Measurements from ENCODE around the gene NR3C1.

NR3C1 gene

GRCh38 chr5:143359869-143360268, 43.6 kb downstream of the NR3C1 start:
- TF ChIP-seq CTCF (IDR thresholded peaks at IDR 0.05; ENCODE audit: low read depth, low read length) = no peak
- no peak for DNase-seq (ENCODE audit: extremely low read depth, low read depth)

- no peak for TF ChIP-seq CTCF (IDR thresholded peaks at IDR 0.05; ENCODE audit: low read depth, low read length)
- no peak for DNase-seq (ENCODE audit: extremely low read depth, low read depth)
Measured at GRCh38 chr5:143356855-143357583, 46.5 kb downstream of the NR3C1 start.

GRCh38 chr5:143355710-143356109, 47.8 kb downstream of the NR3C1 start:
- peak; percentile 69 for DNase-seq (ENCODE audit: extremely low read depth, low read depth)
- no peak for TF ChIP-seq CTCF (IDR thresholded peaks at IDR 0.05; ENCODE audit: low read depth, low read length)

GRCh38 chr5:143354025-143354424, 49.5 kb downstream of the NR3C1 start:
- no peak for TF ChIP-seq CTCF (IDR thresholded peaks at IDR 0.05; ENCODE audit: low read depth, low read length)
- no peak for DNase-seq (ENCODE audit: extremely low read depth, low read depth)

- TF ChIP-seq CTCF (IDR thresholded peaks at IDR 0.05; ENCODE audit: low read depth, low read length) = no peak
- DNase-seq (ENCODE audit: extremely low read depth, low read depth) = no peak
Measured at GRCh38 chr5:143352691-143353090, 50.8 kb downstream of the NR3C1 start.

GRCh38 chr5:143350751-143351602, 52.5 kb downstream of the NR3C1 start:
- TF ChIP-seq CTCF (IDR thresholded peaks at IDR 0.05; ENCODE audit: low read depth, low read length) = no peak
- DNase-seq (ENCODE audit: extremely low read depth, low read depth) = peak; percentile 15

GRCh38 chr5:143350341-143350740, 53.1 kb downstream of the NR3C1 start:
- no peak for DNase-seq (ENCODE audit: extremely low read depth, low read depth)
- no peak for TF ChIP-seq CTCF (IDR thresholded peaks at IDR 0.05; ENCODE audit: low read depth, low read length)

Measured in AG09319 (cell line).